GM21529 (cell line): ENCODE results near the gene CCS.
"Not testable (repeated sequence)": the region's sequence is repeated elsewhere in the genome, so short reads cannot be mapped to it uniquely, and the experiment has no call there.

ENCODE experiments used
- ATAC-seq: cut with Tn5 transposase; IDR thresholded peaks from one replicate; pipeline ENCODE4 v1.9.1; 2021; ENCODE audit not compliant: unreplicated experiment

The CCS gene

DNA sequence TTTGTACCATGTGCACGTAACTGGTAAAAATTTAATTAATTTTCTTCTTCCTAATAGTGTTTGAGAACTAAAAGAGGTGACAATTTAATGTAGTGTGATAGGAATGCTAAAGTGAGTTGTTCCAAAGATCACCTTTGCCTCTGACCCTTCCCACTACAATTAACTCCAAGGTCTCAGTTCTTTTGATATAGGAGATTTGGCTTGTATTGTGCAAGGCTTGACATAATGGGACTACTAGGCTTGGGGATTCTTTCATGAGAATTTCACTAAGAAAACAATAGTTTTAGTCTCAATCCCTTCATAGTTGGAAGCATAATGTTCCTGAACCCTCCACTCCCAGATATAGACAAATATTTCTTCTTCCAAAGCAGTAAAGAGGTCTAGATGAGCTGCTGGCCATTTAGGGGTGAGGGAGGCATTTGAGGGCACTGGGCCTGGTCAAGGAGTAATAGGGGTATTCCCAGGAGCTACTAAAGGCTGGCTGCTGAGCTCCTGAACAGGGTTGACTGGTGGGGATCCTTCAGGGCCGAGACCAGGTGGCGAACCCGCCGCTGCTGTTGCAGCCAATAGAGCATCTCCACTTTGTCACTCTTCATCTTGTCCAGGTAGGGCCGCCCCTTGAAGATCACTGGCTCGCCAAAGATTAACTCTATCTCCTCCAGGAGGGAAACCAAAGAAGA lies 2.8 kb upstream of the CCS start:
- ATAC-seq = no peak

GRCh38 chr11:66591175-66591574 lies 1.8 kb upstream of the CCS start:
- ATAC-seq = no peak

DNA sequence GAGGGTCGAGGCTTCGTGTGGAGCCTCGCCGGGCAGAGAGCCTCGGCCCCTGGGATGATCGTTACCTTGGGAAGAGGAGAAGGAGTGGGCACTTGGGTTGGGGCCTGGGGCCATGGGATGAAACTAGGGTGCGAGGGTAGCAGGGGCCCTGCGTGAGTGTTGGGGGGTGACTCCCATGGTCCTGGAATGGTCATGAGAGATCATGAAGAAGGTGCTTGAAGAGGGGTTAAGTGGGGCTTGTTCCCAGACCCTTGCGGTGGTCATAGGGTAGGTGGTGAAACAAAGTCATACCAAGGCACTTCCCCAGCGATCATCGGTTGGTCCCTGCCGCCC lies 284 bp downstream of the CCS start:
- no peak for ATAC-seq

DNA sequence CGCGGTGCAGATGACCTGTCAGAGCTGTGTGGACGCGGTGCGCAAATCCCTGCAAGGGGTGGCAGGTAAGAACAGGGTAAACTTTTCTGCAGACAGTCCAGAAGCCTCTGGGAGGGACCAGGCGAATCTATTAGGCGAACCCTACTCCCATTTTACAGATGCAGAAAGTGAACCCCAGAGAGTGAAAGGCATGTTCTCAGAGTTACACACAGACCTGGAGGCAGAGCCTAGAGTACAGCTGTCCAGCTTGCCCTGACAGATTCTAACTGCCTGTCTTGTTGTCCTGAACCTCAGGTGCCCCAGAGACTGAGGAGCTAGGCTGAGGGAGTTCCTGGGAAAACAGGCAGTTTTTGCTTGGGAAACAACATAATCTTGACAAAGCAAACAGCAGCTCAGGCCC lies 665 bp downstream of the CCS start:
- ATAC-seq = no peak

DNA sequence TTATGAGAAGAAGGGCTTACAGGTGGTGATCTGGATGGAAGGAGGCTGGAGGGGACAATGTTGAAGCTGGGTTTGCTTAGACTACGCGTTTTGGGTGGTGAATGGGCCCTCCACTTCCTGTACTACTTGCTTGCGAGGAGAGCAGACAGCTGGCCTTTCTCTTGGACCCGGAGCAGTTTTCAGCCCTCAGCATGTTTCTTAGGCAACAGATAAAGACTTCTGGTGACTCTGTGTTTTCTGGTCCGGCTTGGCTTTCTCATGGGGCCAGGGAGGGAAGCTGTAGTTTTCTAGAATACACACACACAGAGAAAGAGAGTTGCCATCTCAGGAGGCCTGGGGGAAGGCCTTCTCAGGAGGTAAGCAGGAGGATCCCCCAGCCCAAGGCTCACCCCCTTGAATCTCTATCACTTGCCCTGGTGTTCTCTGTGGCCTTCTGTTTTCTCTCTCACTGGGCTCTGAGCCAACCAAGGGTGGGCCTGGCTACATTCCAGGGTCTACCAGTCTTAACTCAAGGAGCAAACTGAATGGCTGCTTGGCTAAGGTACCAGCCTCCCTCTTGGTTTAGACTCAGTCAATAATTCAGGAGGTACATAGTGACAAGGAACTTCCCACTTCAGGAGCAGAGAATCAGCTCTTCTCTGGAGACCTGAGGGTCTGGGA lies 2.4 kb downstream of the CCS start:
- ATAC-seq = no peak

DNA sequence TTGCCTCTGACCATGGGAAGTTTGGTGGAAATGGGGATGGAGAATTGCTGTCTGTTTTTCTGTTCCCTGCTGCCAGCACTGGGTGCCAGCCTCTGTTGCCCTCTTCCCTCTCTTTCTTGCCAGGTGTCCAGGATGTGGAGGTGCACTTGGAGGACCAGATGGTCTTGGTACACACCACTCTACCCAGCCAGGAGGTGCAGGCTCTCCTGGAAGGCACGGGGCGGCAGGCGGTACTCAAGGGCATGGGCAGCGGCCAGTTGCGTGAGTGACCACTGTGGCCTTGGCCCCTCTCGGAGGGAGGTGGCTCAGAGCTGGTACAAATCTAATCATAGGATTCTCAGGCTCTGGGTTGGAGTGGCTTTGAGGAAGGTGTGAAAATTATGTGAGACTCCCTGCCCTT lies 6.0 kb downstream of the CCS start:
- ATAC-seq = no peak

- ATAC-seq = no peak
These were observed 7.2 kb downstream of the CCS start for GRCh38 chr11:66600219-66600618.

- ATAC-seq = no peak
These were observed 7.7 kb downstream of the CCS start for GRCh38 chr11:66600631-66601233.

- no peak for ATAC-seq
These were observed 10.1 kb downstream of the CCS start for GRCh38 chr11:66603072-66603471.

GRCh38 chr11:66604155-66604554 lies 11.2 kb downstream of the CCS start:
- no peak for ATAC-seq

DNA sequence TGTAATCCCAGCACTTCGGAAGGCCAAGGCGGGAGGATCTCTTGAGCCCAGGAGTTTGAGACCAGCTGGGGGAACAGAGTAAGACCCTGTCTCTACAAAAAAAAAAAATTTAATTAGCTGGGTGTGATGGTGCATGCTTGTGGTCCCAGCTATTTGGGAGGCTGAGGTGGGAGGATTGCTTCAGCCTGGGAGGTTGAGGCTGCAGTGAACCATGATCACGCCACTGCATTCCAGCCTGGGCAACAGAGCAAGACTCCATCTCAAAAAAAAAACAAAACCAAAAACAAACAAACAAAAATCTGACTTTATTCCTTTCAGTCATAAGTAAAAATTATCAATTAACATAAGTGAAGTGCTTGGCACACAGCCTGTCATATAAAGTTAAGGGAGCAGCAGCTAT lies 13.6 kb downstream of the CCS start:
- ATAC-seq = not testable (repeated sequence)

DNA sequence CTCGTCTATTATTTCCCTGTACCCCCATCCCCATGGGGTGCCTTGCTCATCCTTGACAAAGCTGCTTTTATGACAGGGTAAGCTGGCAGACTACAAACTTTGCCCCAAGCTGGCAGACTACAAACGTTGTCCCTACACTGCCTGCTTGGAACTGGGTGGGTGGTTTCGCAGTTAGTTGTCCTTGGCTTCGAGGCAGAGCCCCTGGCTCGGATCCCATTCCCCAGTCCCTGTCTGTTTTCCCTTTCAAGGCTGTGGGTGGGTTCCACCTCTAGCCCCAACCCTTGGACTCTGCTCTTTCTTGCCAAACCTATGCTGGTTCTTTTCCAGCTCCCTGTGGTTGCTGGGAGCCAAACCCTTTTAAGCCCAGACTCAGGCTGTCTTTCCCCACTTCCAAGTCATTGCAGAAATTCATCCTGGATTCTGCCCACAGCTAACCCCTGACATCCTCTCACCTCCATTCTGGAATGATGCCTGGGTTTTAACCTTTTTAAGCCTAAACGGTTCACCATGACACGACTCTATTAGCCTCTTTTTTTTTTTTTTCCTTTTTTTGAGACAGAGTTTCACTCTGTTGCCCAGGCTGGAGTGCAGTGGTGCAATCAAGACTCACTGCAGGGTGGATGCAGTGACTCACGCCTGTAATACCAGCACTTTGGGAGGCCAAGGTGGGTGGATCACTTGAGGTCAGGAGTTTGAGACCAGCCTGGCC lies 14.3 kb downstream of the CCS start:
- no peak for ATAC-seq

DNA sequence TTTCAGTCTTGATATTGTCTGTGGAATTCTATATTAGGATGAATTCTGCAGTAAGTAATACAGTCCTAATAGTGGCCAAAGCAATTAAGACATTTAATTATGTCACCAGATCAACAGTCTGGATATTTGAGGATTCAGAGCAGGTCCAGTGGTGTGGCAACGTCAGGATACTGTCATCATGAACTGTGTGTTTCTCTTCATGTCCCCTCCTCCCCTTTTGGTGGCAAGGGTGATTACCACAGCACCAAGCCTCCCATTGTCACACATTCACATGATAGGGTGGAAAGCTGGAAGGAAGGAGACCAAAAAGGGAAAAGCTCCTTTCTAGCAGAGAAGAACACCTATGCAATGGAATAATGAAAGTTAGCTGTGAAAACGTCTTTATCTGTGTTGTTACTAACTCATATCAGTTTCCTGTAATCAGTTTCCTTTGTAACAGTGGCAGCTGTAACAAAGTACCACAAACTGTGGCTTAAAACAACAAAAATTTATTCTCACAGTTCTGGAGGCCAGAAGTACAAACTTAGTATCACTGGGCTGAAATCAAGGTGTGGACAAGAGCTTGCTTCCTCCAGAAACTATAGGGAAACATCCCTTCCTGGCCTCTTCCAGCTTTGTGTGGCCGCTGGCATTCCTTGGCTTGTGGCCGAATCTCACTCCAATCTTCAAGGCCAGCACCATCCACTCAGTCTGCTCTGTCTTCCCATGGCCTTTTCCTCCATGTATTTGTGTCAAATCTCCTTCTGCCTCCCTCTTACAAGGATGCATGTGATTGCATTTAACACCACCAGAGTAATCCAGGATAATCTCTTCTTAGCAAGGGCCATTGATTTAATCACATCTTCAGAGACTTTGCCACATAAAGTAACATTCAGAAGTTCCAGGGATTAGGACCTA lies 17.0 kb downstream of the CCS start:
- ATAC-seq = no peak

DNA sequence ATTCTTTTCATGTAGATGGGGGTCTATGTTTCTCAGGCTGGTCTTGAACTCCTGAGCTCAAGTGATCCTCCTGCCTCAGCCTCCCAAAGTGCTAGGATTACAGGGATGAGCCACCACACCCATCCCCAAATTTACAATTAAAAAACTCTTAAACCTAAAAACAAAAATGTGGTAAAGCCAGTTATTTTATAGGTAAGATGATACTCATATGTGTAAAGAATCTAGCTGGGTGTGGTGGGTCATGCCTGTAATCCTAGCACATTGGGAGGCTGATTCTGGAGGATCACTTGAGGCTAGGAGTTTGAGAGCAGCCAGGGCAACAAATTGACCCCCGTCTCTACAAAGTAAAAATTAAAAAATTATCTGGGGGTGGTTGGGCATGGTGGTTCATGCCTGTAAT lies 19.5 kb downstream of the CCS start:
- no peak for ATAC-seq

DNA sequence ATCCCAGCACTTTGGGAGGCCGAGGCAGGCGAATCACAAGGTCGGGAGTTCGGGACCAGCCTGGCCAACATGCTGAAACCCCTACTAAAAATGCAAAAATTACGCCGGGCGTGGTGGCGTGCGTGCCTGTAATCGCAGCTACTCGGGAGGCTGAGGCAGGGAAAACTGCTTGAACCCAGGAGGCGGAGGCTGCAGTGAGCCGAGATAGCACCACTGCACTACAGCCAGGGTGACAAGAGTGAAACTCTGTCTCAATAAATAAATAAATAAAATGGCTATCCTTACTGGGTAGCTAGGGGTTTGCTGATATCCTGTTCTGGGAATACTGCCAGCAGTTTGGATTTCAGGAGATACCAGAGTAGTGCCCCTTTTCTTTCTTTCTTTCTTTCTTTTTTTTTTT lies 21.1 kb downstream of the CCS start:
- no peak for ATAC-seq

- peak; percentile 89 for ATAC-seq
These were observed 23.6 kb downstream of the CCS start, which contains the start of gene RBM14 for GRCh38 chr11:66616379-66617154. TSS of gene RBM14 (plus strand) at chr11:66616630. CDS start at chr11:66616721, 91 bp downstream.

DNA sequence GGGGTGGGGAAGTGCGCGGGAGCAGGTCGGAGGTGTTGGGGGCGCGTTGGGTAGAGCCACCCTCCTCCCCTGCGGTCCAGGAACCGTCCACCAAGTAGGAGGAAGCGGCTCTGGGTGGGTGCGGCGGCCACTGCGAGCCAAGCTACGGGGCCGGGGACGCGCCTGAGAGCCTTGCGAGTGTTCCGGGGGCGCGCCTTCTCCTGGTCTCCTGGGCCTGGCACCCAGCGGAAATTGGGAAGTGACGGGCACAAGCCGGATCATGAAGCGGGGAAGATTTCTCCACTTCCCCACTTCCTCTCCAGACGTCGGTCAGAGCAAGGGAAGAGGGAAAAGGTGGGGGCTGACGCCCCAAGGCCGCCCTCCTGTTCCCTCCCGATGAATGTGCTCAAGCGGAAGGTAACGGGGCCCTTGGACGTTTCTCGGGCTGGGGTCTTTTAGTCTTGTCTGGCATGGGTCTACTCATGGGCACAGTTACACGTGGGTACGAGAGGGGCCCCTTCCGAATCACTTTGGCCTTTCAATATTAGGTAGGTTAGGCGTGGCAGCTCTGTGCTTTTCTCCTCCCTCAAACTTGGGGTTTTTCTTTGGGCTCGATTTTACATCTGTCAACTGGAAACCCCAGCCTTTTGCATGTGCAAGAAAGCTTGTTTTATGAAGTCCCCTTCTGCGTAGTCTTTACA lies 24.3 kb downstream of the CCS start:
- no peak for ATAC-seq

GRCh38 chr11:66619080-66619554 lies 26.1 kb downstream of the CCS start:
- ATAC-seq = no peak

DNA sequence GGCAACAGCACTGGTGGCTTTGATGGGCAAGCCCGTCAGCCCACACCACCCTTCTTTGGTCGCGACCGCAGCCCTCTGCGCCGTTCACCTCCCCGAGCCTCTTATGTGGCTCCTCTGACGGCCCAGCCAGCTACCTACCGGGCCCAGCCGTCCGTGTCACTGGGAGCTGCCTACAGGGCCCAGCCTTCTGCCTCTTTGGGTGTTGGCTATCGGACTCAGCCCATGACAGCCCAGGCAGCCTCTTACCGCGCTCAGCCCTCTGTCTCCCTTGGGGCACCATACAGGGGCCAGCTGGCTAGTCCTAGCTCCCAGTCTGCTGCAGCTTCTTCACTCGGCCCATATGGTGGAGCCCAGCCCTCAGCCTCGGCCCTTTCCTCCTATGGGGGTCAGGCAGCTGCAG lies 31.5 kb downstream of the CCS start:
- ATAC-seq = no peak
